HFFc6 (cell line): ENCODE data around the gene DYNC2I2. TPM values are rescaled to one million over a fixed set of nuclear protein-coding genes. Genes with fewer than 3 reads are reported as not detected.
"Not testable (repeated sequence)": the region's sequence is repeated elsewhere in the genome, so short reads cannot be mapped to it uniquely, and the experiment has no call there.

Source experiments
- DNase-seq: peaks from one replicate; pipeline ENCODE4 v3.0.0-alpha.2; 2018
- H3K27ac Mint-ChIP-seq: 2 replicates; pipeline ENCODE4 v1.8.0; 2020; ENCODE audit warnings: mild to moderate bottlenecking, mixed read lengths
- H3K27me3 Mint-ChIP-seq: 2 replicates; pipeline ENCODE4 v1.8.0; 2021; ENCODE audit warnings: mild to moderate bottlenecking, moderate library complexity, mixed read lengths; ENCODE audit not compliant: insufficient read depth
- H3K36me3 Mint-ChIP-seq: 2 replicates; pipeline ENCODE4 v1.8.0; 2021; ENCODE audit warnings: low read depth, mixed read lengths
- H3K4me1 Mint-ChIP-seq: 2 replicates; pipeline ENCODE4 v1.8.0; 2020; ENCODE audit warnings: low read depth, mixed read lengths
- H3K4me3 Mint-ChIP-seq: 2 replicates; pipeline ENCODE4 v1.8.0; 2020; ENCODE audit warnings: mild to moderate bottlenecking, moderate library complexity, mixed read lengths
- H3K9me3 Mint-ChIP-seq: 2 replicates; pipeline ENCODE4 v1.8.0; 2020; ENCODE audit warnings: mild to moderate bottlenecking, mixed read lengths
- CTCF ChIP-seq: fragments of 200-600 bp; sonication (generic); IDR thresholded peaks from 2 replicates; pipeline ENCODE4 v1.5.0; 2021; ENCODE audit warnings: antibody characterized with exemption, mild to moderate bottlenecking
- total RNA-seq, 6 experiments: library from RNA; stranded (reverse); fragmentation: NEBNext Ultra II Directional; extraction: Animal tissue kit (Norgen Biotek cat#: 25700); gene quantifications; 2 replicates in 1 of 6; 3 replicates in 5 of 6; pipeline ENCODE4 v1.2.3, GENCODE V29; 2021

The DYNC2I2 gene
- total RNA-seq, 6 experiments from 2014 or later: 34.5 to 51.7 (median 49.9) TPM

DNA sequence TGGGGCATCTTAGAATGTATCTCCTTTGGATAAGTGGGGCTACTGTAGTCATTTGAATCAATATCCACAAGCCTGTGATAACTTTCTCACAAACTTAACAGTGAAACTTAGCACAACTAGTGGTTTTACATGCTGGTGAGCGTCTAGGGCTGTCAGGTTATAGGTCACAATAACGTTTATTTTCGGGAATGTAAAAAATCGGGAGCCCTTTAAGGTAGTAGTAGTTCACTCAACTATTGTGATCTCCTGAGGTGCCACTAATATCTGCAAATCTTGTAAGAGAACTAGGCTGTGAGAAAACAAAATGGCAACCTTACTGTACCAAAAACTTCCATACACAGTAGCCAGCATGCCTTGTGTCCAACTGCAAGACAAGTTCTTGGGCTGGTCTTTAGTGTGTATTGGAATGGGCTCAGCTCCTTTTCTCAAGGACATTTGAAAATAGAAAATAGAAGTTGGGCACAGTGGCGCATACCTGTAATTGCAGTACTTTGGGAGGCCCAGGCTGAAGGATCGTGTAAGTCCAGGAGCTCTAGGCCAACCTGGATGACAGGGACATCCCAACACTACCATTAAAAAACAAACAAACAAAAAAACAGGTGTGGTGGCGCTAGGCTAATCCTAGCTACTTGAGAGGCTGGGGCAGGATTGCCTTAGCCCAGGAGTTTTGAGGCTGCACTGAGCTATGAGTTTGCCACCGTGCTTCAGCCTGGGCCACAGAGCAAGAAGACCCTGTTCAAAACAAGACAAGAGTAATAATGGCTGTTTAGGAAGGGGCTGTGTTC is 40.5 kb upstream of the DYNC2I2 start:
- no peak for DNase-seq
- H3K4me3 Mint-ChIP-seq: no peak overlapping the region
- peaks cover 28% of the 10 kb centered on the region for H3K36me3 Mint-ChIP-seq
- peak overlapping the region; percentile 60; the same call in 1 of the 2 replicates for H3K27ac Mint-ChIP-seq
- no peaks in the 10 kb centered on the region for H3K9me3 Mint-ChIP-seq
- no peak for TF ChIP-seq CTCF
- H3K4me1 Mint-ChIP-seq: peaks cover 18% of the 10 kb centered on the region
- peaks cover under 1% of the 10 kb centered on the region; the same call in 1 of the 2 replicates for H3K27me3 Mint-ChIP-seq

- no peak overlapping the region for H3K4me3 Mint-ChIP-seq
- no peaks in the 10 kb centered on the region for H3K9me3 Mint-ChIP-seq
- no peak for TF ChIP-seq CTCF
- peaks cover 3% of the 10 kb centered on the region for H3K27me3 Mint-ChIP-seq
- no peak overlapping the region; the same call in 1 of the 2 replicates for H3K27ac Mint-ChIP-seq
- peaks cover 29% of the 10 kb centered on the region for H3K4me1 Mint-ChIP-seq
- DNase-seq: no peak
- H3K36me3 Mint-ChIP-seq: peaks cover 45% of the 10 kb centered on the region
These were observed 37.7 kb upstream of the DYNC2I2 start for GRCh38 chr9:128694344-128694743.

GRCh38 chr9:128693738-128694137 is 37.1 kb upstream of the DYNC2I2 start:
- H3K27ac Mint-ChIP-seq: 0 out of 2 replicates have a peak overlapping the region, but pooled peaks have one; percentile 18
- H3K4me3 Mint-ChIP-seq, DNase-seq, H3K27me3 Mint-ChIP-seq, H3K9me3 Mint-ChIP-seq: not testable (repeated sequence)
- H3K36me3 Mint-ChIP-seq: peaks cover 45% of the 10 kb centered on the region
- peaks cover 29% of the 10 kb centered on the region for H3K4me1 Mint-ChIP-seq

DNA sequence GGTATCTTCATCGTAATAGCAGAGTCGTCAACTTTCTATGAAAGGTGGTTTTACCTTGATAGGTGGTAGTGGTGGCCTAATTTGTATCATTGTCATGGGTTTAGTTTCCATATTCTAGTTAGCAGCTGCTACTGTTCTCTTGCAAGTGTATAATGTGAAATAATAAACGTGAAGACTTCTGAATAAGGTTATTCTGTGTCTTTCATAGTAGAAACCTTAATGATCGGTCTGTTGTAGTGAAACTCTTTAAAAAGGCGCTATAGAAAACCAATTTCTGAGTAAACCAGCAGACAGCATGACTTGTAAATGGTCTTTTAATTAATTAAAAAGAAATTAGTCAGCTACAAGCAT is 34.0 kb upstream of the DYNC2I2 start:
- Mint-ChIP-seq H3K27ac (peak overlapping the region; percentile 82), H3K4me3 (peak overlapping the region; percentile 97), H3K4me1 (peaks cover 34% of the 10 kb centered on the region), H3K27me3 (peaks cover 5% of the 10 kb centered on the region), H3K9me3 (no peaks in the 10 kb centered on the region), H3K36me3 (peaks cover 36% of the 10 kb centered on the region)
- no peak for DNase-seq
- no peak for TF ChIP-seq CTCF

DNA sequence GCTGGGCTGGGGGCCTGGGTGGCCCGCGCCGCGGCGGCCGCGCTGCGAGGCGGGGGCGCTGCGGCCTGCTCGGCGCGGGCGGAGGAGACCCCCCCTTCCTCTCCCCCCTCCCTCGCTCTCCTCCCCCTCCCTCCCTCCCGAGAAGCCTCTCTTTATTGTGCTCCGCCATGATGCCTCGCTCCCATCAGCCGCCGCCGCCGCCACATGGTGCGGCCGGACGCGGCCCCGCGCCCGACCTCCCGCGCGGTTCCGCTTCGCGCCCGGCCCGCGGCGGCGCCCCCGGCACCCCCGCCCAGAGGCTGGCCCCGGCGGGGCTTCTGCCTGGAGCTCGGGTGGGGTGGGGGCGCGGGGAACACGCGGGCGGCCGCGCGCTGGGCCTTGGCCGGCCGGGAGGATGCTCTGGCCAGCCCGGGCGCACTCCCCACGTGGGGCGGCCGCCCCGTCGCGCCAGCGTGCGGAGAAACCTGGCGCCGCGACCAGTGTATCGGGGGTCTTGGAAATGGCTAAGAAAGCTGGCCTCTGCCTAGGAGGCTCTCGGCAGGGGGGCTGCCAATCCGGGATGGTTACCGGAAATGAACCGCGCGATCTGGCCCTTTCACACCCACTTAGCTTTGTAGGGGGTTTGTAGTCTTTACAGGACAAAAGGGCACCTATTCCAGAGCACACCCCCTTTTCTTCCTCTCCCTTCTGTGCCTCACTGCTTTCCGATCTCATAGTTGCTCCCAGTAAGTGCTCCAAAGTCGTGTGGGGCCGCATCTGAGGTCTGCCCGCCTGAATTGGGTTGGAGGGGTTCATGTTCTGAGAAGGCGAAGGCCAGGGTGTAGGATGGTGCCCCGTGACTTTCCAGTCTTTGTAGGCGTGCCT is 33.4 kb upstream of the DYNC2I2 start:
- no peak for TF ChIP-seq CTCF
- DNase-seq: no peak
- peak overlapping the region; percentile 97 for H3K4me3 Mint-ChIP-seq
- no peaks in the 10 kb centered on the region for H3K9me3 Mint-ChIP-seq
- peak overlapping the region; percentile 82 for H3K27ac Mint-ChIP-seq
- peaks cover 33% of the 10 kb centered on the region for H3K36me3 Mint-ChIP-seq
- peaks cover 40% of the 10 kb centered on the region for H3K4me1 Mint-ChIP-seq
- H3K27me3 Mint-ChIP-seq: peaks cover 5% of the 10 kb centered on the region
